GM18909 (cell line): Measurements from ENCODE around the gene BRD8.
"Not testable (repeated sequence)": the region's sequence is repeated elsewhere in the genome, so short reads cannot be mapped to it uniquely, and the experiment has no call there.

ENCODE experiments used
- ATAC-seq: cut with Tn5 transposase; IDR thresholded peaks from one replicate; pipeline ENCODE4 v1.9.1; 2021; ENCODE audit warnings: mild to moderate bottlenecking; ENCODE audit not compliant: unreplicated experiment, poor library complexity

Gene BRD8

GRCh38 chr5:138169124-138169523 is 9.3 kb downstream of the BRD8 start:
- ATAC-seq, result no peak

DNA sequence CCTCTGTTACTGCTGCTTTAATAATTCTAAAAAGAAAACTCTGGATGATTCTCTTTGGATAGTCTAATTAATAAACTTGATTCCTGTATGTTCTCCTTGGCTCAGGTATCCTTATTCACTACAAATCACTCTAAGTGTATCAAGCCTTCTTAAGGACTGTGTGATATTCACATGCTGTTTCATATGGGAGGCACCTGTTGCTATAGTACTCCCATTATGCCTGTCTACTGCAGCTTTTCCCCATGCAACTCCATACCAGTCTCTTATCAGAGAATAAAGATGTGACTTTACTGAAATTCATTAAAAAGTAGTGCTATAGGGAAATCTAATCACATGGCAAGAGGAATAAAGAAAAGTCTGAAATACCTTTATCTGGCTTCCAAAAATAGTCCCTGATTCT is 14.7 kb downstream of the BRD8 start:
- ATAC-seq, result no peak

GRCh38 chr5:138160706-138161105 is 17.7 kb downstream of the BRD8 start:
- ATAC-seq, result no peak

GRCh38 chr5:138159666-138160065 is 18.8 kb downstream of the BRD8 start:
- no peak for ATAC-seq

- no peak for ATAC-seq
These were observed 20.8 kb downstream of the BRD8 start for GRCh38 chr5:138157626-138158025.

- ATAC-seq, result not testable (repeated sequence)
These were observed 22.5 kb downstream of the BRD8 start for GRCh38 chr5:138155977-138156376.

DNA sequence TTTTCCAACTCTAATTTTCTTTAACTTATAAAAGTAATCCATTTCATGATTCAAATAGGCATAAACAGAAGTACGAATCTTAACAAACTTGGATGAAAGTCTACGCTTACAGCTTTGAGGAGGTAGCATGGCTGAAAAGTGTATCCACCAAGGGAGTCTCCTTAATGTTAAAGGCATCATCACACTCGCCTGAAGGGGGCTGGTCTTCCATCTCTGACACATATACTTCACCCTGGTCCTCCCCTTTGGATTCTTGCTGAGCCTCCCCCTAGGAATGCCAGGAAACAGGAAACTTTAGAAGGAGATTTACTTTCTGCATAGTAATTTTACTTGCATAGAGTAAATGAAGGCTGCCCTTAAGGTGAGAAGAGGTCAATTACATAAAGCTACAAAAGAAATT is 28.9 kb downstream of the BRD8 start:
- ATAC-seq, result no peak

DNA sequence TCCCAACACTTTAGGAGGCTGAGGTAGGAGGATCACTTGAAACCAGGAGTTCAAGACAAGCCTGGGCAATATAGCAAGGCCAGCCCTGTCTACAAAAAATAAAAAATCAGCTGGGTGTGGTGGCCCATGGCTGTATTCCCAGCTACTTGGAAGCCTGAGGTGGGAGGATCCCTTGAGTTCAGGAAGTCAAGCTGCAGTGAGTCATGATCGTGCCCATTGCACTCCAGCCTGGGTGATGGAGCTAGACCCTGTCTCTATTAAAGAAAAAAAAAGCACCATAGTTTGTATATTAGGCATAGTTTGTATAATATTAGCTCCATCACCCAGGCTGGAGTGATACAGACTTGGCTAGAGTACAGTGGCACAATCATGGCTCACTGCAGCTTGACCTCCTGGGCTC is 29.6 kb downstream of the BRD8 start:
- no peak for ATAC-seq

GRCh38 chr5:138143578-138143977 is 34.9 kb downstream of the BRD8 start:
- not testable (repeated sequence) for ATAC-seq

GRCh38 chr5:138141734-138142133 is 36.7 kb downstream of the BRD8 start:
- ATAC-seq, result no peak

DNA sequence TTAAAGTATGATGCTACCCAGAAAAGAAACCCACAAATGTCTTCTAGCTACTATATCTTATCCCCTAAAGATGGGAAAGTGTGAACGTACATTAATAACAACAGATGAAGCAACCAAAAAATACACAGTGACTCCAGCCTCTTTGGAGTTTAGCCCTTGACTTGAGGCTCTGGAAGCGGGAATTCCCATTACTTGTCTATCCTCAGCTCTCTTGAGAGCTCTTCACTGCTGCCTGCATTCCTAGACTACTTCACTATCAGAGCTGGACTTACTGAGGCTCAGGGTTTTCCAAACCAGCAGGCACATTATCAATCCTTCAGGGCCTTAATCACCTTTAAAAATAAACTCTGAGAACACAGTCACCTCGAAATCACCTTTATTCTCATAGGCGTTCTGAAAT is 38.2 kb downstream of the BRD8 start:
- no peak for ATAC-seq

- ATAC-seq, result no peak
These were observed 38.7 kb downstream of the BRD8 start for GRCh38 chr5:138139781-138140090.

GRCh38 chr5:138138949-138139780 is 39.3 kb downstream of the BRD8 start, which contains the start of gene NME5:
Gene NME5, minus strand, starts transcription at chr5:138139428. Its CDS starts 648 bp downstream, at chr5:138138780.
- ATAC-seq, result no peak

GRCh38 chr5:138132543-138132942 is 45.9 kb downstream of the BRD8 start:
- ATAC-seq, result no peak

DNA sequence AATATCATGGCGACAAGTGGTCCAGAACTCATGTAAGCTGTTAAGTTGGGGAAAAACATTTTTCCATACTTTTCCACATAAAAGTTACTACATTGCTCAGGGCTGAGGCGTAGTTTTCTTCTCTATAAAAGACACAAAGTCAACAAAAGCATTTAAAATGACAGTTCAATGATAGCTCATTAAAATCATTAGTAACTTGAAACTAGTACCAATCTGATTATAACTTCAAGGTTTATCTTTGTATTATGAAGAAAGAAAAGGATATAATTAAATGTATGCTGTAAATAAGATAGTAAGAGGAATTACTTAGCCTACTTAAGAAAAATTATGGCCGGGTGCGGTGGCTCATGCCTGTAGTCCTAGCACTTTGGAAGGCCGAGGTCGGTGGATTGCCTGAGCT is 49.1 kb downstream of the BRD8 start:
- ATAC-seq, result no peak

DNA sequence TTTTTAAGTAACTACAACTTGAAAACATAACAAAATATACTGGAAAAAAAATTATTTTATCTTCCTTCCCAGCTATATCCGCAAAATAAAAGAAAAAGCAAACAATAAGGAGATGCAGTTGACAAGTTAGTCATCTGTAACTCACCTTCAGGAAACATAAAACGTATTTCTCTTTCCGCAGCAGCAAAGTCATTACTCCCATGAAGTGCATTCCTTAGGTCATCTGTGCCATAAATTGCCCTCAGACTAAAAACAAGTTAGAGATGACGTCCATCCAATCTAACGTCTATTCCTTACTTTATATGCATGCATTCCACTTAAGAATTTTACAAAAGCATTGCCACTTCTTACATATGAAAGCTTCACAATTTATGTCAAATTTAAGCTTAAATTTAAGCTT is 50.1 kb downstream of the BRD8 start:
- no peak for ATAC-seq

DNA sequence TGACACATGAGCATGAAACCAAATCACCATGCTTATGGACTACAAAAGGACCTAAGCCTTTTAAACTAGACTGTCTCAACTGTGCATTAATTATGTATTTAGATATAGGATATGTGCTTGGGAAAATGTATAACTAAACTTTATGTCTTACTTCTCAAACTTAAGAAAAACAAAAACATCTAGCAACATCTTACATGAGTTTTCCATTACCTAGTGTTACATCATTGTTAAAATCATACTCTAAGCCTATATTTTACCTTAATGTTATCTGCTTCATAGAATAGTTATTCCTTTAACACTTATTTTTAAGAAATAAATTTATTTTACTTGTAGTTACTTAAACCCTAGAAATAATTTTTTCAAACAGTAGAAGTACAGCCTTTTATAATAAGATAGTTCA is 63.2 kb downstream of the BRD8 start:
- ATAC-seq, result no peak

GRCh38 chr5:138111937-138112336 is 66.5 kb downstream of the BRD8 start:
- no peak for ATAC-seq

GRCh38 chr5:138111181-138111580 is 67.2 kb downstream of the BRD8 start:
- no peak for ATAC-seq

DNA sequence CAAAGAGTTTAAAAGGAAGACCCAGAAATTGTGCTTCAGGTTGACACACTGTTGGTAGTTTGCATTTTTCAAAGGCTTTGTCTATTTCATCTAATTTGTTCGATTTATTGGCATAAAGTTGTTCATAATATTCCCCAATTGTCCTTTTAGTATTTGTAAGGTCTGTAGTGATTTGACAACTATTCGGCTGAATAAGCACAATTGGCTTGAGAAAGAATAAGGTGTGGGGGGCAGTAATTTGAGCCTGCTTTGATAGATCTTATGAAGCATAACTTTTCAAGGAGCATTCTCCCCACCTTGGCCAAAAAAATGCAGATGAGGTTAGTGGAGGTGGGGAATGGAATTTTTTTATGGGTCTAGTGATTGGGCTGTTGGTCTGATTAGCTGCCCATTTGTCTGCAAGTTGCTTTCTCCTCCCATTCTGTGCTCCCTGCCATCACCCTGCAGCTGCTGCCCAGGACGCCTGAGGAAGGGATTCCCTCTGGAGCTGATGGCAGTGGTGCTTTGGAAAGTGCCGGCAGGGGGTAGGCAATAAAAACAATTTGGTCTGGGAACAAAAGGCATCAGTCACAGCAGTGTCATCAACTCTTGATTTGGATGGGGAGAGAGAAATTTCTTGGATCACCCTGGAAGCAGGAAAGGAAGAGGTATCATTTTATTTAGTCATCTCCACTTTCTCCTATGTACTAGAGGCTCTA is 68.0 kb downstream of the BRD8 start:
- no peak for ATAC-seq

DNA sequence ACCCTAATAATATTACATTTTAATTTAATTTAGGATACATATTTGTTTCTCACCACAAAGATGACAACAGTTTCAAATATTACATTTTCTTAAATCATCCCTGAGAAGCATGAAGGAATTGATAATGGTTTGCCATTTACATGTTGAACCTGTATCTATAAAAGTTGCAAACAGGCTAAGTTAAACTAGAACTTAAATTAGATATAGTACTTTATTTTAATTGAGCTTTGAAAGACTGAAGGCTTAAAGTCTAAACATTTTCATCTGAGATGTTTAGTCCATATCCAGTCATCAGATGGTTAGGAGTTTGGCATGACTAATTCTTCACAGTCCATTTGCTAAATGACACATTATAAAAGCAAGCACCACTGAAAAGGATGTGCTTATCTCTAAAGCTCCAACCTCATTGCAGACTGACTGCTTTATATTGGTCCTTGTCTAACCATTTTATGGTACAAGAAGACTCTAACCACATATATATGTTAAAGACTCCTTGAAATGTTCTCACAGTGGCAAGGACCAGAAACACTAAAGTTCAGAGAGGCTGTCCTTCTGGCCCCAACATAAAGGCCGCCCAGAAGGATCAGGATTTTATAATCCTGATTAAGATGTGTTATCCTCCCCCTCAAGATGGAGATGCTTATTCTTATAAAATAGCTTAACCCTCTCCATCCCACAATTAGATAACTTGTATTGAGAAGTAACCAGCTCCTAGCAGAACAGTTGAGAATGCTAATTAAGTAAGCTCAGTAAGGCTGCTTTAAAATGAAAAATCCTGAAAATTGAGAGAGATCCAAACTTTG is 68.8 kb downstream of the BRD8 start:
- no peak for ATAC-seq
